ENCODE measurements around the gene TBX21. TPM values are rescaled to one million over a fixed set of nuclear protein-coding genes. Genes with fewer than 3 reads are reported as not detected.

The TBX21 gene
- polyA plus RNA-seq, 3 donors: 0.05 to 0.16 (median 0.13) TPM

DNA sequence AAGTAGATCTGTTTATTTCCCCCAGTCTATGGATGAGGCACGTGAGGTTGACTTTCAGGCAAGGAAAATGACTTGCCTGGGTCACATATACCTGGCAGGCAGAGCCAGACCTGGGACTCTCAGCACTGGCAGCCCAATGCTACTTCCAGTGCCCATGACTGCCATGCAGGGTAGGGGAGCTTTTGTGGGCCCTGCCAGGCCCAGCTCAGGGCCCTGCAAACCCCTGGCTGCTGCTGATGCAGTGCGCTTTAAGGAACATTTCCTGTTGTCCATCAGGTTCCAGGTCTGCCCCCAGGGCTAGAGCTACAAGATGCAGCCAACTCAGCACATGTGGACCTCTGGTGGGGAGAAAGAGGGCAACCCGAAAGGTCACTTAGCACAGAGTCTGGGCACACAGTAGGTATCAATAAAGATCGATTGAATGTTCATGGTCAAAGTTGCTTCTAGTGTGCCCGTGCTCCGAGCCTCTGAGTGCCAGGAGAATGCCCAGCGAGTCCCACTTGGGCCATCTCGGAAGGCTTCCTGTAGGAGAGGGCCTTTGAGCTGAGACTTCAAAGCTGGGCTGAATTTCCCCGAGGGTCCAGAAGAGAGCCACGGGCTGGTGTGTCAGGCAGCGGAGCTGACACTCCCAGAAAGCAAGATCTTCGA, 513 bp upstream of the TBX21 start:
- peak overlapping the region; percentile 64 for H3K4me2 ChIP-seq (replicated peaks; ENCODE audit: extremely low read depth, low read length, poor library complexity, severe bottlenecking)

DNA sequence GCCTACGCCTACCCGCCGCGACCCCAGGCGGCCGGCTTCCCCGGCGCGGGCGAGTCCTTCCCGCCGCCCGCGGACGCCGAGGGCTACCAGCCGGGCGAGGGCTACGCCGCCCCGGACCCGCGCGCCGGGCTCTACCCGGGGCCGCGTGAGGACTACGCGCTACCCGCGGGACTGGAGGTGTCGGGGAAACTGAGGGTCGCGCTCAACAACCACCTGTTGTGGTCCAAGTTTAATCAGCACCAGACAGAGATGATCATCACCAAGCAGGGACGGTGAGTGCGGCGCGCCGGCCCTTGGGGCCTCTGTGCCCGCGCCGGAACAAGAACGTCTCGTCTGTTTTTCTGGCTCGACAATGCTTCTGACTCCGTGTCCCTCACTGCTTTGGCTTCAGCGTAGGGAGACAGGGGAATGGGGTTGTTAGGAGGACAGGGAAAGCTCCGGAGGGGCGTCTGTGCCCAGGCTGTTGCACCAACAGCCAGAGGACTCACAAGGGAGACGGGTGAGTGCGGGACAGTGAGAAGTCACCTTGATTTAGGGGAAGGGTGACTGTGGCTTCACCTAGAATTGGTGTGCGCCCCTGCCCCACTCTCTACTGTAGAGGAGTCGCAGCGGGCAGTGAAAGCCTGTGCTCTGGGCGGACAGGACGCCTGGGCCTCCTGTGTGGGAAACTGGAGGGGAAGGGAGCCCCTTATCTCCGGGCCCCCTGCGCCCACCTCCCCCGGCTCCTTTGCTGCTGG, 806 bp downstream of the TBX21 start:
- peak overlapping the region; percentile 42 for H2AFZ ChIP-seq (ENCODE audit: insufficient read depth, low read depth, low read length, poor library complexity, severe bottlenecking)
- peak overlapping the region in 1 of 3 experiments; percentile 51 for H3K4me3 ChIP-seq (replicated peaks in 1 of 3; ENCODE audit: low read depth in 2 of 3, low read length in 3 of 3)
- DNase-seq: no peak
- Mint-ChIP-seq H3K9me3 (peaks cover 0 to 14% (median 3%) of the 10 kb centered on the region in 7 donors), H3K4me3 (peak overlapping the region; percentile 74 to 94), H3K36me3 (peaks cover 2 to 7% of the 10 kb centered on the region in 2 donors), H3K4me1 (peaks cover 12% of the 10 kb centered on the region), H3K27ac (peak overlapping the region in 1 of 7 donors; percentile 73), H3K27me3 (ENCODE audit: low read depth in 3 of 3) (peaks cover 52 to 66% (median 56%) of the 10 kb centered on the region in 3 donors)
- H3K9ac ChIP-seq (ENCODE audit: insufficient read depth, low read length, poor library complexity, severe bottlenecking): no peak overlapping the region
- TF ChIP-seq, protein P1, sequence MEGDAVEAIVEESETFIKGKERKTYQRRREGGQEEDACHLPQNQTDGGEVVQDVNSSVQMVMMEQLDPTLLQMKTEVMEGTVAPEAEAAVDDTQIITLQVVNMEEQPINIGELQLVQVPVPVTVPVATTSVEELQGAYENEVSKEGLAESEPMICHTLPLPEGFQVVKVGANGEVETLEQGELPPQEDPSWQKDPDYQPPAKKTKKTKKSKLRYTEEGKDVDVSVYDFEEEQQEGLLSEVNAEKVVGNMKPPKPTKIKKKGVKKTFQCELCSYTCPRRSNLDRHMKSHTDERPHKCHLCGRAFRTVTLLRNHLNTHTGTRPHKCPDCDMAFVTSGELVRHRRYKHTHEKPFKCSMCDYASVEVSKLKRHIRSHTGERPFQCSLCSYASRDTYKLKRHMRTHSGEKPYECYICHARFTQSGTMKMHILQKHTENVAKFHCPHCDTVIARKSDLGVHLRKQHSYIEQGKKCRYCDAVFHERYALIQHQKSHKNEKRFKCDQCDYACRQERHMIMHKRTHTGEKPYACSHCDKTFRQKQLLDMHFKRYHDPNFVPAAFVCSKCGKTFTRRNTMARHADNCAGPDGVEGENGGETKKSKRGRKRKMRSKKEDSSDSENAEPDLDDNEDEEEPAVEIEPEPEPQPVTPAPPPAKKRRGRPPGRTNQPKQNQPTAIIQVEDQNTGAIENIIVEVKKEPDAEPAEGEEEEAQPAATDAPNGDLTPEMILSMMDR (IDR thresholded peaks at IDR 0.05): no peak
- peaks cover 18 to 51% of the 10 kb centered on the region in 2 donors for H3K27me3 ChIP-seq (ENCODE audit: control insufficient read depth in 2 of 2, insufficient read depth in 2 of 2, low read length in 2 of 2)
- H3K4me2 ChIP-seq (replicated peaks; ENCODE audit: extremely low read depth, low read length, poor library complexity, severe bottlenecking): peak overlapping the region; percentile 64
- H3K27ac ChIP-seq (ENCODE audit: low read depth in 1 of 2, low read length in 2 of 2): no peak overlapping the region
- peaks cover 0 to 10% of the 10 kb centered on the region in 2 donors for H3K9me3 ChIP-seq (replicated peaks in 1 of 2; ENCODE audit: control insufficient read depth in 1 of 2, insufficient read depth in 1 of 2, low read length in 2 of 2)
- no peaks in the 10 kb centered on the region for H4K20me1 ChIP-seq (ENCODE audit: insufficient read depth, low read length)
- 3% methylated on average over 52 of the region's 60 CpGs for WGBS (ENCODE audit: insufficient coverage)
- H3K4me1 ChIP-seq (ENCODE audit: control insufficient read depth in 1 of 2, insufficient read depth in 2 of 2, low read length in 2 of 2): peaks cover 5 to 13% of the 10 kb centered on the region in 2 donors
- no peaks in the 10 kb centered on the region for H3K36me3 ChIP-seq (replicated peaks in 1 of 2; ENCODE audit: control insufficient read depth in 1 of 2, insufficient read depth in 2 of 2, low read length in 2 of 2)
- intact Hi-C loops (cut with micrococcal nuclease): no loop called here
- no peaks in the 10 kb centered on the region for H3K79me2 ChIP-seq (ENCODE audit: insufficient read depth, low read length)

More for the DNA sequence above, 513 bp upstream of the TBX21 start:
- peak overlapping the region; percentile 45 to 86 for H3K4me3 Mint-ChIP-seq
- H3K36me3 Mint-ChIP-seq: peaks cover 2 to 7% of the 10 kb centered on the region in 2 donors
- no peak overlapping the region for H3K9ac ChIP-seq (ENCODE audit: insufficient read depth, low read length, poor library complexity, severe bottlenecking)
- H3K9me3 ChIP-seq (replicated peaks in 1 of 2; ENCODE audit: control insufficient read depth in 1 of 2, insufficient read depth in 1 of 2, low read length in 2 of 2): peaks cover 0 to 10% of the 10 kb centered on the region in 2 donors
- peaks cover 55 to 70% (median 56%) of the 10 kb centered on the region in 3 donors for H3K27me3 Mint-ChIP-seq (ENCODE audit: low read depth in 3 of 3)
- intact Hi-C loops (cut with micrococcal nuclease): no loop called here
- peaks cover 12% of the 10 kb centered on the region for H3K4me1 Mint-ChIP-seq
- H3K79me2 ChIP-seq (ENCODE audit: insufficient read depth, low read length): no peaks in the 10 kb centered on the region
- H3K4me3 ChIP-seq (replicated peaks in 1 of 3; ENCODE audit: low read depth in 2 of 3, low read length in 3 of 3): peak overlapping the region in 1 of 3 experiments; percentile 51
- H2AFZ ChIP-seq (ENCODE audit: insufficient read depth, low read depth, low read length, poor library complexity, severe bottlenecking): no peak overlapping the region
- peaks cover 5 to 13% of the 10 kb centered on the region in 2 donors for H3K4me1 ChIP-seq (ENCODE audit: control insufficient read depth in 1 of 2, insufficient read depth in 2 of 2, low read length in 2 of 2)
- H3K27ac ChIP-seq (ENCODE audit: low read depth in 1 of 2, low read length in 2 of 2): no peak overlapping the region
- peaks cover 18 to 51% of the 10 kb centered on the region in 2 donors for H3K27me3 ChIP-seq (ENCODE audit: control insufficient read depth in 2 of 2, insufficient read depth in 2 of 2, low read length in 2 of 2)
- H3K9me3 Mint-ChIP-seq: peaks cover 0 to 14% (median 5%) of the 10 kb centered on the region in 7 donors
- H4K20me1 ChIP-seq (ENCODE audit: insufficient read depth, low read length): no peaks in the 10 kb centered on the region
- peak in 1 of 3 donors; percentile 1 for DNase-seq
- H3K36me3 ChIP-seq (replicated peaks in 1 of 2; ENCODE audit: control insufficient read depth in 1 of 2, insufficient read depth in 2 of 2, low read length in 2 of 2): no peaks in the 10 kb centered on the region
- peak overlapping the region in 1 of 7 donors; percentile 31 for H3K27ac Mint-ChIP-seq
- 62% methylated on average over 12 of the region's 12 CpGs for WGBS (ENCODE audit: insufficient coverage)
- TF ChIP-seq, protein P1 (IDR thresholded peaks at IDR 0.05): no peak

Data from CD14-positive monocyte (primary cell).